ENCODE measurements around the gene ARF3. TPM values are rescaled to one million over a fixed set of nuclear protein-coding genes. Genes with fewer than 3 reads are reported as not detected.
A peak's percentile ranks its signal among the peaks of the same experiment; 100 is the strongest.

Gene ARF3
- total RNA-seq, 1 experiment from 2014 or later: 81.3 TPM

DNA sequence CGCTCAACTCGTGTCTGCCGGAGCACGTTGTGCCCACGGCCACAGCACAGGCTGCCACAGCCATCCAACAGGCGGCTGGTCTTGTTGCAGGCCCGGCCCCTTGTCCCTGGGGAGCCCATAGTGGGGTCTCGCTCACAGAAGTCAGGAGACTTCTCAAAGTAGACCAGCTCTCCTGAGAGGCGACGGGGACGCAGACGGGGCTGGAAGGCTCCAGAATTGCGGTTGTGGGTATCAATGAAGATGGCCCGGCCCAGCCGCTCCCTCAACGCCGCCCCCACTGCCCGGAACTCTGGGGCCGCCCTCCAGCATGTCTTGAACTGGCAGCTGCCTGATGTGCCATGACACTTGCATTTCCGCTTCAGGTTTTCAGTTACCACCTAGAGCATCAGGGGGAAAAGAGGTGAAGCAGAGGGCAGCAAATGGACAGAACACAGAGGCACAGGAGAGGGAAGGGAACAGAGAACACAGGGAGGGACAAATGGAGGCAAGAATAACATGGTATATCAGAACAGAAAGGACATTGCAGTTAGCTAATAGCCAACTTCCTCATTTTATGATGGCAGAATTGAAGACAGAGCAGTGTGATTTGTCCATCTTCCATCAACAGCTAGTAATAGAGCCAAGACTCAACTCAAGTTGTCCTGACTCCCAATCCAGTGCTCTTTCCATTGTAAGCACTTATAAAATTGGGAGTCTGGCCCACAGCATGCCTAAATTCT is 9.0 kb upstream of the ARF3 start:
- no peak for DNase-seq (ENCODE audit: low read depth)

DNA sequence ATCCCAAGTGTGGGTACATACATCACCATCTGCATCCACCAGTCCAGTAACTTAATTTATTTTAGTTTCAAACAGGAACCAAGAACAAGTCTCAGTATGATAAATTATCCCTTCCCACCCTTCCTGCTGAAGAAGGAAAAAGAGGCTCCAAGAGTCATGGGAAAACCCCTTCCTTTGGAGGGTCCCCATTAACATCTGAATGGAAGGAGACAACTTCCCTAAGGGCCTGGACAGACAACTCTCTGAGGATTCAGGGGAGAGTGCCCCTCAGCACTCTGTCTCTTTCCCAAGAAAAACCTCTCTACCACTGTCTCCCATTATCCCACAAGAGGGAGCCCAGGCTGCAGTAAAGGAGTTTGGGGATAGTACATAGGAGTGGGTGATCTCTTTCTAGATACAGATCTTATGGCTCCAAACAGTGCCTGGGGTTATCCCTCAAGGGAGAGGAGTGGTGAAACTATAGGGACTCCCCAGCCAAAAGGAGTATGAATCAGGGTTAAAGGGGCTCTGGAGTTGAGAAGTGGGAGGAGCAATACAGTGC is 8.1 kb upstream of the ARF3 start:
- peak; percentile 53 for DNase-seq (ENCODE audit: low read depth)

DNA sequence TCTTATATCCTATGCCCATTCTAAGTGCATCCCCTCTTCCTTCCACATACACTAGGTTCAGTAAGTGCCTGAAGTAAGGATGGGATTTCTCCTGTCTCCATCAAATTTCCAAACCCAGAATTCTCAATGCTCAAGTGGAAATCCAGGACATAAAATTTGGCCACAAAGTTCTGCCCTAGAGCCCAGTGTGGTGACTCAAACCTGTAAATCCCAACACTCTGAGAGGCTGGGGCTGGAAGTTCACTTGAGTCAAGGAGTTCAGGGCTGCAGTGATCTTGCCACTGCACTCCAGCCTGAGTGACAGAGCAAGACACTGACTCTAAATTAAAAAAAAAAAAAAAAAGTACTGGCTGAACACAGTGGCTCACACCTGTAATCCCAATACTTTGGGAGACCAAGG is 4.5 kb upstream of the ARF3 start:
- DNase-seq (ENCODE audit: low read depth): peak; percentile 76

DNA sequence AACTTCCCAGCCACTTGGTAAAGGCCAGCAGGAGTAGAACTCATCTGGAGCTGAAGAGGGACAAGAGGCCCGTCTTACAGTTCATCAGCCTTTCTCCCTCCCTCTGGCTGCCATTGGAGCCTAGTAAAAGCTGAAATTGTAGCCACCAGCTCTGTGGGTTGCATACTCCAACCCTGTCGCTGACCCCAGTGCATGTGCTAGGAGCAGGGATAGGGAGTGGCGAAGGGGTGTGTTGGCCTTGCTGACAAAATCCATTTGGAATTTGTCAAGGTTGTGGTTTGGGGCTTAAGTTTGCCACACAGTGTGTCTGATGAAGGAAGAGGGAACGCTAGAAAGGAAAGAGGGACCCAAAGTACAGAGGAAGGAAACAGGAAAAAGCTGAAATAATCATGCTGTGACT is 4.0 kb upstream of the ARF3 start:
- DNase-seq (ENCODE audit: low read depth): peak; percentile 68

DNA sequence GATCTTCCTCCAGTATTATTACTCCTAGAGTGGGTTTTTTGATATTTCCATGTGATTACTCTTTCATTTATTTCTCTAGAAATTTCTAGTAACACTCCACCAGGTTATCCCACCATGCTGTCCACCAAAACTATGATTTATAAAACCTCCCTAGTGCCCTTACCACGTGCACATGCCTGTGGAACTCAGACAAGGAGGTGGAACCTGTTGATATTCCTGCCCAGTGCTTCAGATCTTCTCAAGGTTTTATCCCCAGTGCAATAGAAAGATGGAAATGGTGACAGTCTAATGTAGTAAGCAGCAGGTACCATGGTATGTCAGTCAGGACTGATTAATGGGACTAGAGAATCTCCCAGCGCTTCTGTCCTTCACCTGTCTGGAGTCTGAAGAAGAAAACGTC is 3.5 kb upstream of the ARF3 start:
- DNase-seq (ENCODE audit: low read depth): no peak

DNA sequence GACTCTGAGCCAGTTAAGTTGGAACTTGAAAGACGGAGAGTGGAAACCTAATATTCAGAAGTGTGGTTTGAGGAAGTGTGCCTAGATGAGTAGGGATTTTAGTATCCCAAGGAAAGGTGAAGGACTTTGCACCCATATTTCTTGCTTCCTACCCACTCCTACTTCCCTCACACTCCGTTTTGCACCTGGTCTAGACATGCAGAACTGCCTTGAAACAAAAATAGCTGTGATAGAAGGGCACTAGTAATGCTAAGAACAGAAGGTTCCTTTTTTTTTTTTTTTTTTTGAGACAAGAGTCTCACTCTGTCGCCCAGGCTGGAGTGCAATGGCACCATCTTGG is 732 bp upstream of the ARF3 start:
- no peak for DNase-seq (ENCODE audit: low read depth)

DNA sequence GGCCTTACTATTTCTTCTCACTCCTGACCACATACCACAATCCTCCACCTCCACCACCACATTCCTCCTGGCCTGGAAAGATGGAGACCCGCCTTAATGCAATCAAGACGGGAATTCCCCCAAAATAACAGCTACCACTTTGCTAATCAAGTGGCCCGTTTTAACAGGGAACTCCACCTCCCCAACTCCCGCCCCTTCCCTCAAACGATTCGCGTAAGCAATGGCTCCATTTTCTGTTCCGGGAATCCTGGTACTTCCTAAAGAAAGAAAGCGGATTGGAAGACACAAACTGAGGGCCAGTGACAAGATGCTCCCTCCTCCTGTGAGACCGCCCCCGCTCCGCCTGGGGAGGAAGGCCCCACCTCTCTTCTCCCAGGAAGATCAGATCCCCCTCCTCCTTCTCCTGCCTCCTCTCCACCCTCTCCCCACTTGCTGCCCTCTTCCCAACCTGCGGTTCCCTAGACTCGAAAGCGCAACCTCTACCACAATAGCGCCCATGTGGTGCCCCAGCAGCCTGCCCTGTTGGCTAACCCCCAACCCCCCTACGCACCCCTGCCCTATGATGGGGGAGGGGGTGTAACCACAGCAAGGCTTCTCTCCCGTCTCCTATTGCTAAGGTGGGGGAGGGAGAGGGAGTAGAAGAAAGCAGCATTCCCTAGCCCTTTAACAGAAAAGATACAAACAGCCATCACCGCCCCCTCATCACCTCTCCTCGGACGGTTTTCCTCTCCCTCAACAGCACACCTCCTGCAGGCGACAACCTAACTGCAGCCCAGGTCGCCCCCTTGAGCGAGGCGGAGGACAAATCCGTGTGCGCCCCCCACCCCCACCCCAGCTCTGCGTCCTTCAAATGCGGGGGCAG is 777 bp downstream of the ARF3 start:
- peak; percentile 97 for DNase-seq (ENCODE audit: low read depth)

DNA sequence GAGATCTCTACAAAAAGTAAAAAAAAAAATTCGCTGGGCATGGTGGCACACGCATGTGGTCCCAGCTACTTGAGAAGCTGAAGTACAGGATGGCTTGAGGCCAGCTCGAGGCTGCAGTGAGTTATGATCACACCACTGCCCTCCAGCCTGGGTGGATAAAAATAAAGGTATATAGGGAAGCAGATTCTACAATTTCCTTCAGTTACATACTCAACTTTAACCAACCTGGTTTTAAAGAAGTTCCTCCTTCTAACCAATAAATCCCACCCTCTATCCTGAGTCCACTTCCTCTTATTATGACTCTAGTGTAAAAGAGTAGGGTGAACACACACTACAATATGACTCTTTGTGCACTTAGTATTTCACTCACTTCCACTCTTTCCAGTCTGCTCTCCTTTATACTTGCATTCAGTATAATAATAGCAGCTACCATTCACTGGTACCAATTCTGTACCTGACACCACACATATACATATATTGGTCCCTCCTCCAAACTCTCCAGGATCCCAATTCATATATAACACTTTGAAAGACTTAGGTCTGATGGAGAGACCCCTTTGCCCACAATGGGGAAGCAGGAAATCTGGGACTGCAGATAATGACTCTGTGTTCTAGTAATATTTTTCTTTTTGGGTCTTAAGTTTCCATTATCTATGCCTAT is 2.3 kb downstream of the ARF3 start:
- no peak for DNase-seq (ENCODE audit: low read depth)

DNA sequence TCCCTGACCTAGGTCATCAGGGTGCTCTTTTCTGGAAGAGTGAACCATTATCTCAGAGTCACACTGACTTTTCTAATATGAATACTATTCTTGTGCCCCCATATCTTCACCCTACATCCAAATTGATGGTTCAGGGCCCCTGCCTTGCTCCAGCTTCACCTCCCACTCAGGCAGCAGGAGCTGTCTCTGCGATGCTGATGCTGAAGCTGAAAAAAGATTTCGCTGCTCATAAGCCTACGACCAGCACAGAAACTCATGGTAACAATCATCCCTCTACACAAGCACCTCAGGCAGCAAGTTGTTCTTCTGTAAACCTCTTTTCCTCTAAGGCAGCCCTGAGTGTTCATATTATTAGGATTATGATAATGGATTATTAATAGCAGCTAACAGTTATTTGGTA is 3.2 kb downstream of the ARF3 start:
- no peak for DNase-seq (ENCODE audit: low read depth)

DNA sequence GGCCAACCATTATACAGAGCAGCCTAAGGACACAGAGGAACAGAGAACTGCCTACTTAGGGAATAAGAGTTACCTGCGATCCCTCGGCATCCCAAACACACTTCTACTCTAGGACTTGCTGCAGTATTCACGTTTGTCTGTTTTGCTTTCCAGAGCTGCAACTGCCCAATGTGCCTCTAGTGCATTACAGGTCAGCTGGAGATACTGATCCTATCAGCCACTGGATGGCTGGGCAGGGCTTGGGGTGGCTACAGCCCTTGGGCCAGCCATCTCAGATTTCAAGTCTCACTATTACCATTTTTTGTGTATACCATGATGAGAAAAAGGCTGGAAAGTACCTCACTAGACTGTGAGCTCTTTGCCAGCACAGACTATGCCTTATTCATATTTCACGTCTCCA is 4.6 kb downstream of the ARF3 start:
- no peak for DNase-seq (ENCODE audit: low read depth)

DNA sequence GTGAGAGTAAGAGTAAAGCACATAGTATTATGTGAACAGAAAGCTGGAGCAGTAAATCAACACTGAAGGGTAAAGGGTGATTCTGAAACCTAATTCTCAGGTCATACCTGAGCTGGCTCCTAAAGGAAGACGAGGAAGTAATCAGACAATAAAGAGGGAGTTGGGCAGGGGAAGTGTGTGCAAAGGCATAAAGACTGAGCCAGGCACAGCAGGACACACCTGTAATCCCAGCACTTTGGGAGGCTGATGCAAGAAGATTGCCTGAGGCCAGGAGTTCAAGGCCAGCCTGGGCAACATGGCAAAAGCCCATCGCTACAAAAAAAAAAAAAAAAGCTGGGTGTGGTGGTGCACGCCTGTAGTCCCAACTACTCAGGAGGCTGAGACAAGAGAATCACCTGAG is 9.6 kb downstream of the ARF3 start:
- no peak for DNase-seq (ENCODE audit: low read depth)

DNA sequence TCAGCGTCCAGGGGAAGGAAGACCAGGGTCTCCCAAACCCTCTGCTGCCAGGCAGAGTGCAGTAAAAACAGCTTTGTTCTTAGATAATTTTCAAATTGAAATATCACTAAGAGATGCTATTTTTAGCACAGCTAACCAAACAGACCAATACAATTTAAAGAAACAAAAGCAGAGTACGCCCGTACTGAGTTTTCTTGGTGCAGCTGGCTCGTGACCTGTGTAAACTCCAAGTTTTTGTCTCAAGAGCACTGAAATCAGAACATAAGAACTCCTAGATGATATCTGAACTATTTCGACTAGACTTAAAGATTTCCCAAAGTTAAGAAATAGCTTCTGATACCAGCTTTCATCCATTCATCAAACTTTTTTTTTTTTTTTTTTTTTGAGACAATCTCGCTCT is 10.3 kb downstream of the ARF3 start:
- no peak for DNase-seq (ENCODE audit: low read depth)

DNA sequence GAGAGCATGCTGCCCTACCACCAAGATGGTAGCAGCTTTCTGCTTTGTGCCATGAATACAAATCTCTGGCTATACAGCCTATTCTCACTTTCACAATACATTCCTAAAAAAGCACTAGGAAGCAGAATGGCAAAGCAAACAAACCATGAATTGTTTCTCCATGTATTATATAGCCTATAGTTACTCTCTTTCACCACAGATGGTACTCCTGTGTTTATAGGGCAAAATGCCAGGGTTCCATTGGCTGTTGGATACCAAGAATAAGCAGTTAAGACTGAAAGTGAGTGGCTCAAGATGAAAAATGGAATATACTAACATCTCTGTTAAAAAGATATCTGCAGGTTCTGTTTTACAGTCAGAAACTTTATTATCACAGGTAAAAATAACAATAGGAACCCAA is 11.1 kb downstream of the ARF3 start:
- no peak for DNase-seq (ENCODE audit: low read depth)

DNA sequence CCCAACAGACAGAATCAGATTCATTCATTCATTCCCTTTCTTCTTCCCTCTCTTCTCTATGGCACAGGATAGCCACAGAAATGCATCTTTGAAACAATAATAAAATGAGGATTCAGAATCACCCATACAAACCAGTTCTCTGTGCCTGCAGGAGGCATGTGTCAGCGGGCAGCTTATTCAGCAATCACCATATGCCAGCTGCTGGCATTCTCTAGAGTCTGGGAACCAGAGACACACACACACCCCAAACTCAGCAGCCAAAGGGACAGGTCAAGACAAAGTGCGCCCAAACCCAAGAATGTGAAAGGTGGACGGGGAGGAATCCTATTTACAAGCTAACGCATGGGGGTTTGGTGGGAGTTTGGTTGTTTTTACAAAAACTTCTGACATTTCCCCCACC is 14.1 kb downstream of the ARF3 start:
- no peak for DNase-seq (ENCODE audit: low read depth)

DNA sequence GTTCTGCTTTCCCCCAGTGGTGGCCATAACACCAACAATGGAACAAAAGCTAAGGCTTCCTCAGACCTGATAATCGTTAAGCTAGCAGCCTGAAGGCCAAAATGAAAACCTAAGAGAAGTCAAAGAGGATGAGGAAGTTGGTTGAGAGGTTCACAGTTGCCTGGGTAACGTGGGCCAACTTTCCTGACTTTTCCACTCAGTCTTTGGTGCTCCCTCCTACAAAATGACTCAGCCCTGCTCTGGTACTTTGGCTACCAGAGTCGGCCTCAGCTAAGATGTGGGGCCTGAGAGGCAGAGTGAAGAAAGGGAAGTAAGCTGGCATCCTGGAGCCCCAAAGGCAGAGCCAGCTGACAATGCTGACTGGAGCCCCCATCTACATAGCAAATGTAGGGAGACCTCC is 17.1 kb downstream of the ARF3 start:
- peak; percentile 36 for DNase-seq (ENCODE audit: low read depth)

DNA sequence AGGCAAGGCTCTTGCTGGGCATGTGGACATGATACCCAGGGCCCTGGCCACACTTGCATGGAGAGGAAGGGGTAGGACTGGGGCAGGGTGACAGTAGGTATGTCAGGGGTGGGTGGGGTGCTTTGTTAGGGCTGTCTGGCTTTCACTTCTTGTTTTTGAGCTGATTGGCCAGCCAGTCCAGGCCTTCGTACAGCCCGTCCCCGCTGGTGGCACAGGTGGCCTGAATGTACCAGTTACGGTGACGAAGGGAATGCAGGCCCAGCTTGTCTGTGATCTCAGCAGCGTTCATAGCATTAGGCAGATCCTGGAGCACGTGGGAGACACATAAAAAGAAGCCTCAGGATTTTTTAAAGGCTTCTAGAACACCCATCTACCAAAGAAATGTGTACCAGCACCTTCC is 18.5 kb downstream of the ARF3 start:
- no peak for DNase-seq (ENCODE audit: low read depth)

DNA sequence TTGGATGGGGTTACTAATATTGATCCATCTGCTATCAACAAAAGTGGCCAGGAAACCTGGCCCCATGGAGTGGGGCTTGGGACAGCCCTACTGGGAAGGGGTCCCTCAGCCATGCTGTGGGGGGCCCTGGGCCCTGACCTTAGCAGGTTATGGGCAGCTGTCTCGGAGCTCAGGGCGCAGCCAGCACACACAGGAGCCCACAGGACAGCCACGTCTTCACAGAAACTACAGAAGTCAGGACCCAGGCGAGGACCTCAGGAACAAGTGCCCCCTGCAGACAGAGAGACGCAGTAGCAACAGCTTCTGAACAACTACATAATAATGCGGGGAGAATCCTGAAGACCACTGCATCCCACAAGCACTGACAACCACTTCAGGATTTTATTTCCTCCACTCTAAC is 20.1 kb downstream of the ARF3 start:
- DNase-seq (ENCODE audit: low read depth): no peak

DNA sequence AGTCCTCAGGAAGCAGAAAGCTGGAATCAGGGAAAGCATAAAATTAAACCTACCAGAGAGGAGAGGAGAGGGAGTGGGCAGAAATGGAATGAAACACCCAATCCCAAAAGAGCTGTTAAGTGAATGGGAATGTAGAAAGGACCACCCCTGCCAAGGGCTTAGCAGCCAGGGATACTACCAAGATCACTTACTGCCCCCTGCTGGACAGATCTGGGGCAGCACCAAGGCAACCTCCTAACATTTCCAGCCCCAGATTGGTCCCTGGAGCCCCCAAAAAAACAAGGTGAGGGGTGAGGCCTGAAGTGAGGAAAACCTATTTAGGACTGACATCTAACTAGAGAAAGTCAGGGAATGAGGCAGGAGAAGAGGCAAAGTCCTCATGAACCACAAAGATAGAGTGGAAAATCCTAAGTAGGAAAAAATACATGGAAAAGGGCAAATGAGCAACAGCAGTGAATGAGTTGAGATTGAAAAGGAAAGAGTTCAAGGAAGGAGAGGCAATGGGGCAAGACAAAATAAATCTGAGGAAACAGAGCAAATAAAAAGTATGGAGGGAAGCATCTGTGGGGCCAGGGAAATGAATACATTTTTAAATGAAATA is 20.8 kb downstream of the ARF3 start:
- DNase-seq (ENCODE audit: low read depth): peak; percentile 41

DNA sequence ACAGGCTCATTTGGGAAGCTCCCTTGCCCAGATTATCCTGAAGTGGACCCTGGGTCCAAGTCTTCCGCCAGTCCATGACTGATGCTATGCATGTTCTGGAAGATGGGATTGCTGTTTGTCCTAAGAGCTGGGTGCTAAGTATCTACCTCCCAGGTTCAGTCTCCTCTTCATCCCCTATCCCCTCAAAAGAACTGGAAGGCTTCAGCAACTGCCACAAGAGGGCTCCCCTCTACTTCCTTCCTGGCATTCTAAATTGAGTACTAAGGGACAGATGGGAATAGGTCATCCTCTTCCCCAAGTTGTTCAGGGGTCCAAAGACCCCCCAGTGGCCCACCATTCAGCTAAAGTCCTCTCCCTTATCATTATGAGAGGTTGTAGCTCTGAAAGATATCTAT is 23.0 kb downstream of the ARF3 start:
- DNase-seq (ENCODE audit: low read depth): no peak

DNA sequence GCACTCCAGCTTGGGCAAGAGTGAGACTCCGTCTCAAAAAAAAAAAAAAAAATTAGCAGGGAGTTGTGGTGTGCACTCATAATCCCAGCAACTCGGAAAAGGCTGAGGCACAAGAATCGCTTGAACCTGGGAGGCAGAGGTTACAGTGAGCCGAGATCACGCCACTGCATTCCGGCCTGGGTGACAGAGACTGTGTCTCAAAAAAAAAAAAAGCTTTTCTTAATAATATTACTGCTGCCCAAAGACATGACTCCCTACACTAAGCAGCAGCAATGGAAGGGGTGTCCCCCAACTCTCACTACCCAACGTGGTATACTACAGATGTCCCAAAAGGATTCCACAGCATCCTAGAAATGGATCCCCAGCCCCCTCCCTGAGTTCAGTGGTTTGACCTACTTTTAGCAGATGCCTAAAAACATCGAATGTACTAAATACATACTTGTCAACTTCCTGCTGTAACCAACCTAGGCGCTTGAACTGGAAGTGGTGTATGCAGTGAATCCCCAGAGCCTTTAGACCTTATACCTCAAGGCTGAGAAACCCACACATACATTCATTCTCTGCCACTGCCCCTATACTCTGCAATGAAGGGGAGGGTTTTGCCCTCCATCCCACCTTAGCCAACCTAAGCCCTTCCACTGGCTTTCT is 23.5 kb downstream of the ARF3 start:
- no peak for DNase-seq (ENCODE audit: low read depth)

DNA sequence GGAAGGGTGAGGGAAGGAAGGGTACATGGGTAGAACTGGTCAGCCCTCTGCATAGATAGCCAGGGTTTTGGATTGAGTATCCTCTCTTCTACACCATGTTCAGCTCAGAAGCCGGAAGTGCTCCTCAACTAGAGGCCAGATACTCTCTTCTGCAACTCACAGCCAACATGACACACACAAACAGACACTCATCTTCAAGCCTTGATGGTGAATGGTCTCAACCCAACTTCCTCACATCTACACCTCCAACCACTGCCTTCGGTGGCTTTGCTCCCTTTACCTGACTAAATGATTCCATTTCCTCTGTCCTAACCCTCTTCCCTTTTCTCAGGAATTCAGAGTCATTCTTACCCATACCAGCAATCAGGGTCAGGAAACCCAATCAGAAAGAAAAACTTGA is 24.4 kb downstream of the ARF3 start:
- DNase-seq (ENCODE audit: low read depth): no peak

DNA sequence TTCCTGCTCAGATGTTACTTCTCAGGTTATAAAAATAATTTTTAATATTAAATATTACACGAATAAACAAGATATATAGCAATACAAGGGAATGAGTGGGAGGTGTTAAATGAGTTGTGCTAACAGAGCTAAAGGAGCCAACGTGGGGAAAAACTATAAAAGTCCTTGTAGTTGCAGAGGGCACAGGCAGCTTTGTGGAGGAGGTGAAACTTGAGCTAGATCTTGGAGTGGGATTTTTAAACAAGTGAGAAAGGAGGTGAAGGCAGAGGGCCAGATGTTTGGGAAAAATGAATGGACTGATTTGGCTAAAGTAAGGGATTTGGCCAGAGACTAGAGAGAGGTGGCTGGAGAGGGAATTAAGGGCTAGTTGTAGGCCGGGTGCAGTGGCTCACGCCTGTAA is 26.8 kb downstream of the ARF3 start:
- no peak for DNase-seq (ENCODE audit: low read depth)
